ENCODE data around the gene NUP93. TPM values are rescaled to one million over a fixed set of nuclear protein-coding genes. Genes with fewer than 3 reads are reported as not detected.

The NUP93 gene
- total and polyA plus RNA-seq, 2 of the 8 experiments (the other 6 are each of a cell fraction or from before 2014, with no cell fraction given) = 147 to 201 TPM

- H3K23ac ChIP-seq (ENCODE audit: insufficient read length) = no peak overlapping the region
- no peaks in the 10 kb centered on the region for H3K9me3 ChIP-seq (ENCODE audit: insufficient read depth in 2 of 2, low read depth in 1 of 2, low read length in 1 of 2)
- peaks cover 0 to 10% (median 2%) of the 10 kb centered on the region in 4 experiments; a peak in 3 of 7 replicates for H3K4me1 ChIP-seq (replicated peaks in 1 of 4; ENCODE audit: control insufficient read depth in 3 of 4, insufficient read depth in 4 of 4, low read length in 3 of 4)
- H3K23me2 ChIP-seq (ENCODE audit: low read depth, low read length) = no peaks in the 10 kb centered on the region
- no peak overlapping the region for H2BK120ac ChIP-seq (replicated peaks; ENCODE audit: low read depth, low read length)
- FAIRE-seq = no peak
- H4K91ac ChIP-seq (replicated peaks; ENCODE audit: insufficient read length, low read length) = no peak overlapping the region
- no peak overlapping the region for H2AK5ac ChIP-seq (ENCODE audit: low read depth, low read length)
- H3K56ac ChIP-seq (replicated peaks; ENCODE audit: insufficient read length, low read depth, low read length) = no peak overlapping the region
- WGBS, 2 experiments (ENCODE audit: extremely low coverage in 1 of 2, insufficient coverage in 1 of 2, insufficient read length in 1 of 2, insufficient replicate concordance in 2 of 2, low coverage in 1 of 2, low lambda C conversion rate in 2 of 2, missing lambda C conversion rate in 1 of 2) = 73% methylated on average over 4 of the region's 4 CpGs; no CpG with 5 or more reads in 1 of the 2 experiments
- no peak overlapping the region for H3K18ac ChIP-seq (ENCODE audit: extremely low read depth, low read length)
- no peak overlapping the region for H2BK5ac ChIP-seq (ENCODE audit: low read depth, low read length)
- H3K4ac ChIP-seq (replicated peaks; ENCODE audit: insufficient read length, low read depth, low read length) = no peak overlapping the region
- DNase-seq (ENCODE audit: low read depth in 1 of 2, low spot score in 2 of 2) = no peak
- peaks cover 0 to 53% of the 10 kb centered on the region in 2 experiments; a peak in 2 of 4 replicates for H3K79me2 ChIP-seq (ENCODE audit: control insufficient read depth in 1 of 2, insufficient read depth in 2 of 2, low read length in 2 of 2)
- H3K4me2 ChIP-seq (ENCODE audit: insufficient read depth in 1 of 2, low read depth in 2 of 2, low read length in 2 of 2) = 0 out of 4 replicates have a peak overlapping the region, but pooled peaks of 1 of the 2 experiments have one; percentile 10
- no peak overlapping the region for H3K9ac ChIP-seq (replicated peaks in 1 of 4; ENCODE audit: extremely low read depth in 1 of 4, low read depth in 3 of 4, low read length in 3 of 4)
- no peak overlapping the region for H3K4me3 ChIP-seq (ENCODE audit: extremely low read depth in 1 of 4, insufficient read depth in 2 of 4, low read depth in 3 of 4, low read length in 4 of 4)
- no peak for TF ChIP-seq RFX5 (IDR thresholded peaks at IDR 0.05; ENCODE audit: borderline replicate concordance, low read depth, low read length)
- H3K14ac ChIP-seq (ENCODE audit: insufficient read length) = no peak overlapping the region
- ChIA-PET CTCF (ENCODE audit: partially characterized antibody) (no interaction called here), POLR2A (ENCODE audit: partially characterized antibody) (no interaction called here)
- H3K27ac ChIP-seq (ENCODE audit: low read depth, low read length) = no peak overlapping the region
- H4K8ac ChIP-seq (ENCODE audit: extremely low read depth, insufficient read depth, low read length) = no peak overlapping the region
- H3K79me1 ChIP-seq (ENCODE audit: low read depth, low read length) = peaks cover 4% of the 10 kb centered on the region; the same call in 1 of the 2 replicates
- no peaks in the 10 kb centered on the region for H3K27me3 ChIP-seq (replicated peaks in 1 of 4; ENCODE audit: control insufficient read depth in 3 of 4, extremely low read depth in 1 of 4, insufficient read depth in 3 of 4, low read length in 3 of 4)
- no peak overlapping the region for H2BK12ac ChIP-seq (ENCODE audit: low read depth, low read length)
- H4K20me1 ChIP-seq (replicated peaks in 1 of 2; ENCODE audit: control insufficient read depth in 1 of 2, insufficient read depth in 2 of 2, low read length in 2 of 2) = peaks cover 5% of the 10 kb centered on the region in 2 experiments
- H2AFZ ChIP-seq (ENCODE audit: low read length) = no peak overlapping the region
- H3K36me3 ChIP-seq (ENCODE audit: control insufficient read depth in 2 of 4, insufficient read depth in 4 of 4, low read length in 3 of 4) = no peaks in the 10 kb centered on the region
- H4K5ac ChIP-seq (ENCODE audit: insufficient read length, low read depth, low read length) = no peak overlapping the region
- H2BK15ac ChIP-seq (ENCODE audit: low read length) = no peak overlapping the region
- H2BK20ac ChIP-seq (ENCODE audit: low read length) = no peak overlapping the region
Measured at GRCh38 chr16:56775162-56775561, 45.2 kb downstream of the NUP93 start.

Data from H1 (cell line).